Measurements from ENCODE around the gene CARD16.
"Not testable (repeated sequence)": the region's sequence is repeated elsewhere in the genome, so short reads cannot be mapped to it uniquely, and the experiment has no call there.

The CARD16 gene

DNA sequence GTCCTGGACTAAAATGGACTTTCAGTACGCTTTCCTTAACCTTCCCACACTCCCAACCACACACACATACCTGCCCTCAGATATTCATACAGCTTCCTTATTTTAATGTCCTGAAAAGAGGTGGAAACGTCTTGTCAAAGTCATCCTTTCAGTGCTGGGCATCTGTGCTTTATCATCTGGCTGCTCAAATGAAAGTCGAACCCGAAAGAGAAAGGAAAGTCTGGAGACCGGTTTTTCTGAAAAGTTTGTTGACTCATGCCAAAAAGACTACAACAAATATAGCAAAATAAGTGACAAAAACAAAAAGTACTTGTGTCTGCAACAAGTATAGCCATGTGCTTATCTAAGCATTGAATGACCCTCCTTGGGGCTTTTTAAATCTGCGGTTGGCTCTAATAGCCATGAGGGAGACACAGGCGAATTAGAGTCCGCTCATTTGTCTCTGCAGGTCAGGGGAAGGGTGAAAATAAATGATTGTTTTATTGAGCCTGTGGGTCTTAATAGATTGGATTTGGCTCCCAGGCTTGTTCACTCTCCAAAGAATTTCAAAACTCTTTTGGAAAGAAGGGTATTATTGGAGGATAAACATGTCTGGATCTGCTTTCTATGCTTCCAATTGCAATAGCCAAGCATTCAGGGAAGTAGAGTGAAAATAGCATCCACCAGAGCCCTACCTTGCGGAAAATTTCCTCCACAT, 18.3 kb upstream of the CARD16 start:
- not testable (repeated sequence) for DNase-seq; H3K27ac Mint-ChIP-seq; H3K9me3 Mint-ChIP-seq; H3K27me3 Mint-ChIP-seq; H3K36me3 Mint-ChIP-seq (ENCODE audit: low read depth); ATAC-seq; H3K4me3 Mint-ChIP-seq; H3K4me1 Mint-ChIP-seq

DNA sequence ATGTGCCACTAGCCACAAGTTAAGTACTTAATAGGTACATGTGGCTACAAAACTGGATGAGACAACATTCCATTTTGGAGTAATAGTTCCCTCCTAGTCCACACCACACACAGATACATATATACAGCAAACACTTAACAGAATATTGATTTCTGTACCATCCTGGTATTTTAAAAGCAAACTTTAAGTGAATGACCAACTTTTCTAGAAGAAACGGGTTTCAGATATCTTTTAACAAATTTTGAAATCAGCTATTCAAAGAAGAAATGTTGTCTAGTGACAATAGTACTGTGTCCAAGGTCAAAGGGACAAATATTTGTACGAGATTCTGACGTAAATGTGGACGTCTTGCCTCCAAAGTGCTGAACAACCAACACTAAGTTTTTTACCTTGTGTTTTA, 12.3 kb upstream of the CARD16 start:
- Mint-ChIP-seq H3K36me3 (ENCODE audit: low read depth) (no peaks in the 10 kb centered on the region), H3K27me3 (peaks cover 2% of the 10 kb centered on the region), H3K4me3 (no peak overlapping the region), H3K9me3 (no peaks in the 10 kb centered on the region), H3K4me1 (no peaks in the 10 kb centered on the region), H3K27ac (no peak overlapping the region)
- no peak for DNase-seq
- ATAC-seq, result no peak

GRCh38 chr11:105056446-105056845, 11.3 kb upstream of the CARD16 start:
- DNase-seq, result no peak
- Mint-ChIP-seq H3K36me3 (ENCODE audit: low read depth) (no peaks in the 10 kb centered on the region), H3K4me1 (no peaks in the 10 kb centered on the region), H3K4me3 (no peak overlapping the region), H3K27ac (no peak overlapping the region), H3K9me3 (no peaks in the 10 kb centered on the region), H3K27me3 (peaks cover 2% of the 10 kb centered on the region)
- no peak for ATAC-seq

GRCh38 chr11:105054723-105055493, 9.8 kb upstream of the CARD16 start:
- Mint-ChIP-seq H3K4me1 (no peaks in the 10 kb centered on the region), H3K4me3 (no peak overlapping the region), H3K9me3 (no peaks in the 10 kb centered on the region), H3K27ac (no peak overlapping the region), H3K27me3 (no peaks in the 10 kb centered on the region), H3K36me3 (ENCODE audit: low read depth) (no peaks in the 10 kb centered on the region)
- DNase-seq (no peak), ATAC-seq (peak; percentile 46)

DNA sequence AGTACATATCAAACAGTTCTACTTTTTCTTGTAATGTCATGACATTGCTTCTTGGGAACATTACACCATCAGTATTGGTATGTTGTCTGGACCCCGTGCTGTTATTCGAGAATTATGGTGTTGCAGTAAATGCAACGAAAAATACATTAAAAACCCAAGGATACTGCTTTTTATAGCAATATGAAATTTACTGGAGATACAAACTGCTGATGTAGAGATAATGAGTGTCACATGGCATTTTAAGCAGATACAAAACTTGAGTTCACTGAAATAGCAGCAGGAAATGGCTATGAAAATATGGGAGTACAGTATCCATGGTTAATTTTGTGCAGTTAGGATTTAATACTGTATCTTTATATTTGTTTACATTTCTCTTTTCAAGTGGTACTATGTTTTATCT, 7.4 kb upstream of the CARD16 start:
- H3K4me3 Mint-ChIP-seq, result no peak overlapping the region
- no peak for ATAC-seq
- H3K4me1 Mint-ChIP-seq, result no peaks in the 10 kb centered on the region
- no peaks in the 10 kb centered on the region for H3K27me3 Mint-ChIP-seq
- H3K36me3 Mint-ChIP-seq (ENCODE audit: low read depth), result no peaks in the 10 kb centered on the region
- DNase-seq, result no peak
- H3K27ac Mint-ChIP-seq, result no peak overlapping the region
- no peaks in the 10 kb centered on the region for H3K9me3 Mint-ChIP-seq

DNA sequence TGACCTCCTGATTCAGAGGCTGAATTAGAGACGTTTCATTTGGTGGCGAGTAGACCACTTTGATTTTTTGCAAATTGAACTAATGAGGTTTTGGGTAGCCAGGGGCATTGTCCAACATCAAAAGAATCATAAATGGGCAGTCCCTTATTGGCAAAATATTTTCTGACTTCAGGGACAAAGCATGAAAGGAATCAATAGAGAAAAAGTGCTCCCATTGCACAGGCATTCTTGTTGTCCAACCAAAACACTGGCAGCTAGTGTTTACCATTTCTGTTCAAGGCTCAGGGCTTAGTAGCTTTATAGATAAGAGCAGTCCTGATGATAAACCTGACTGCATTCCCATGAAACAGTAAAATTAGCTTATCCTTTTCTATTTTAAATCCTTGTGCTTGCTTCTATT, 6.4 kb upstream of the CARD16 start:
- ATAC-seq (no peak), DNase-seq (no peak)
- Mint-ChIP-seq H3K27me3 (no peaks in the 10 kb centered on the region), H3K27ac (no peak overlapping the region), H3K9me3 (no peaks in the 10 kb centered on the region), H3K36me3 (ENCODE audit: low read depth) (no peaks in the 10 kb centered on the region), H3K4me1 (peaks cover 9% of the 10 kb centered on the region), H3K4me3 (no peak overlapping the region)

- Mint-ChIP-seq H3K36me3 (ENCODE audit: low read depth) (no peaks in the 10 kb centered on the region), H3K27me3 (no peaks in the 10 kb centered on the region), H3K4me1 (peaks cover 26% of the 10 kb centered on the region), H3K4me3 (no peak overlapping the region), H3K27ac (no peak overlapping the region), H3K9me3 (no peaks in the 10 kb centered on the region)
- DNase-seq (no peak), ATAC-seq (no peak)
These were observed 4.3 kb upstream of the CARD16 start for GRCh38 chr11:105049481-105049880.

DNA sequence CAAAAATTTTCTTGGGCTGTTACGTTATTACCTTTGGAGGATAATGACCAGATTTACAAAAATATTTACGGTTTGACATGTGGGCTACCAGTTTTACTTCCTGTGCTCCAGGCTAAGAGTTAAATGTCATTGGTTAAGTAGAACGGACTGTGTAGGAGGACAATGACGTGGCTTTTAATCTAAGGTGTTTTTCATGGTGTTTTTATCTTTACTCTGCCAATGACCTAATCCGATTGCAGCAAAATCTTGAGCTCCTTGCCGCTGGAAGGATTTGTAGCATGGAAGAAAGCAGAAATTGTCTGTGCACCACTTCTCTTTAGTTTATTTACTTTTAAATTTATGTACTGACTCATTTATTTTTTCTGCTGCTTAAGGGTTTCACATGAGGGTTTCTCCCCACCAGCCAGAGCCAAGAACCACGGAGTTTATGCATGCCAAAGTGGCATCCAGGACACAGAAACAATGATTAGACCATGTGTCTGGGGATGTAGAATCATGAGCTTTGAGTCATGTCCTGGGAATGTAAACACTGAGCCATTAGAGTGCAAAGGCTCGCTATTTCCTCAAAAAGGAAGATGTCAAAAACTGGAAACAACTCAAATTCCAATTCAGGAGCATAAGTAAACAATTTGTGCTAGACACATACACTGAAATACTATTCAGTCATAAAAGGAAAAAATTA, 1.9 kb upstream of the CARD16 start:
- Mint-ChIP-seq H3K27ac (no peak overlapping the region), H3K4me1 (peaks cover 48% of the 10 kb centered on the region), H3K36me3 (ENCODE audit: low read depth) (peaks cover 3% of the 10 kb centered on the region), H3K27me3 (no peaks in the 10 kb centered on the region), H3K4me3 (no peak overlapping the region), H3K9me3 (no peaks in the 10 kb centered on the region)
- ATAC-seq (no peak), DNase-seq (no peak)

- Mint-ChIP-seq H3K4me1 (peaks cover 55% of the 10 kb centered on the region), H3K9me3 (no peaks in the 10 kb centered on the region), H3K27me3 (no peaks in the 10 kb centered on the region), H3K27ac (peak overlapping the region; percentile 91), H3K4me3 (peak overlapping the region; percentile 87), H3K36me3 (ENCODE audit: low read depth) (peaks cover 12% of the 10 kb centered on the region)
- DNase-seq (no peak), ATAC-seq (no peak)
These were observed 651 bp upstream of the CARD16 start for GRCh38 chr11:105045676-105046296.

DNA sequence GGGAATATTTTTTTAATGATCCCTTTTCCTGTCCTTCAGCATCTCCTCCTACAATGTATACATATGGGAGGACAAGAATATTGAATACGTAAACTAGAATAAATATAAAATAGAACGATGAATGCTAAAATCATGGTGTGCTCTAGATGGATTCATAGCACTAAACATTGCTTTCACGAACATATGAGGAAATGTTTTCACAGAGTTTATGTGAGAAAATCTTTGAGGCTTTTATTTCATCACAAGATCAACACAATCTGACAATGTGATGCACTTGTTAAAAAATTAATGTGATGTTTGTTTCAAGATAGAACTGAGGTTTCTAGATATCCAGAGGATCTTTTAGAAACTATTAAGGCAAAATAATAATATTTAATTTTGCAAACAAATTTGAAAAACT, 3.0 kb downstream of the CARD16 start:
- peaks cover 33% of the 10 kb centered on the region for H3K36me3 Mint-ChIP-seq (ENCODE audit: low read depth)

GRCh38 chr11:105040703-105041102, 4.4 kb downstream of the CARD16 start:
- peaks cover 33% of the 10 kb centered on the region for H3K36me3 Mint-ChIP-seq (ENCODE audit: low read depth)
- peaks cover 4% of the 10 kb centered on the region for H3K9me3 Mint-ChIP-seq
- no peak overlapping the region for H3K4me3 Mint-ChIP-seq
- peaks cover 48% of the 10 kb centered on the region for H3K4me1 Mint-ChIP-seq
- H3K27me3 Mint-ChIP-seq, result no peaks in the 10 kb centered on the region
- ATAC-seq, result no peak
- no peak for DNase-seq
- no peak overlapping the region for H3K27ac Mint-ChIP-seq

More for the DNA sequence above, 3.0 kb downstream of the CARD16 start:
- Mint-ChIP-seq H3K27ac (no peak overlapping the region), H3K4me1 (peaks cover 59% of the 10 kb centered on the region), H3K9me3 (peaks cover 4% of the 10 kb centered on the region), H3K27me3 (no peaks in the 10 kb centered on the region), H3K4me3 (no peak overlapping the region)
- ATAC-seq (no peak), DNase-seq (no peak)

GRCh38 chr11:105034813-105035620, 10.1 kb downstream of the CARD16 start, which contains the start of gene CASP1:
TSS of gene CASP1 (minus strand) at chr11:105035144. CDS start at chr11:105035113, 31 bp downstream.
- peaks cover 46% of the 10 kb centered on the region for H3K4me1 Mint-ChIP-seq
- DNase-seq (peak; percentile 28), ATAC-seq (peak; percentile 84)
- peak within 1 kb of the TSS; percentile 94 for H3K27ac Mint-ChIP-seq
- no peaks in the 10 kb centered on the region for H3K27me3 Mint-ChIP-seq
- H3K36me3 Mint-ChIP-seq (ENCODE audit: low read depth), result peaks cover 29% of the 10 kb centered on the region
- peaks cover 4% of the 10 kb centered on the region for H3K9me3 Mint-ChIP-seq
- peak within 1 kb of the TSS; percentile 87 for H3K4me3 Mint-ChIP-seq

DNA sequence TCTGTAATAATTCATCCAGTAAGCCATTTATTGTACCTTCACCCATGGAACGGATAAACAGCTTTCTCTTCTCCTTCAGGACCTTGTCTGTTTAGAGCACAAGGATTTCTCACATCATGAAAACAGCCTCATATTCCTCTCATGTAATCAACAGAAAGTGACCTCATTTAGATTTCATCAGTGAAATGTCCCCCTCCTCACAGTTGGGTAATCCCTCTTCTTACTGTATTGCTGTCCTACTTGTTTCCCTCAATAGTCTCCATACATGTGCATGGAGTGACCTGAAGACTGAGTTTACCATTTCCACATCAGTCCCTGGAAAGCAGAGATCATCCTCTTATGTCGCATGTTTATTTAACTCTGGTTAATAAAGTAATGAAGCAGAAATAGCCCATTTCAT, 10.7 kb downstream of the CARD16 start:
- peaks cover 30% of the 10 kb centered on the region for H3K36me3 Mint-ChIP-seq (ENCODE audit: low read depth)
- not testable (repeated sequence) for H3K27me3 Mint-ChIP-seq, H3K9me3 Mint-ChIP-seq, ATAC-seq, DNase-seq
- peak overlapping the region; percentile 87 for H3K4me3 Mint-ChIP-seq
- peak overlapping the region; percentile 94 for H3K27ac Mint-ChIP-seq
- peaks cover 46% of the 10 kb centered on the region for H3K4me1 Mint-ChIP-seq

GRCh38 chr11:105033781-105034180, 11.4 kb downstream of the CARD16 start:
- Mint-ChIP-seq H3K9me3 (peaks cover 4% of the 10 kb centered on the region), H3K36me3 (ENCODE audit: low read depth) (peaks cover 34% of the 10 kb centered on the region), H3K27ac (peak overlapping the region; percentile 94), H3K4me3 (peak overlapping the region; percentile 87), H3K4me1 (peaks cover 46% of the 10 kb centered on the region), H3K27me3 (no peaks in the 10 kb centered on the region)
- DNase-seq, result no peak
- ATAC-seq, result peak; percentile 50

All from activated naive CD8-positive, alpha-beta T cell treated with anti-CD3 and anti-CD28 coated beads, Interleukin-2, amount 50 U/mL, for 24 hours (primary cell).